ENCODE results near the gene RNF43. TPM values are rescaled to one million over a fixed set of nuclear protein-coding genes. Genes with fewer than 3 reads are reported as not detected.

The RNF43 gene
- polyA plus RNA-seq, 1 of the 3 experiments (the other 2 are of a cell fraction), result not detected

DNA sequence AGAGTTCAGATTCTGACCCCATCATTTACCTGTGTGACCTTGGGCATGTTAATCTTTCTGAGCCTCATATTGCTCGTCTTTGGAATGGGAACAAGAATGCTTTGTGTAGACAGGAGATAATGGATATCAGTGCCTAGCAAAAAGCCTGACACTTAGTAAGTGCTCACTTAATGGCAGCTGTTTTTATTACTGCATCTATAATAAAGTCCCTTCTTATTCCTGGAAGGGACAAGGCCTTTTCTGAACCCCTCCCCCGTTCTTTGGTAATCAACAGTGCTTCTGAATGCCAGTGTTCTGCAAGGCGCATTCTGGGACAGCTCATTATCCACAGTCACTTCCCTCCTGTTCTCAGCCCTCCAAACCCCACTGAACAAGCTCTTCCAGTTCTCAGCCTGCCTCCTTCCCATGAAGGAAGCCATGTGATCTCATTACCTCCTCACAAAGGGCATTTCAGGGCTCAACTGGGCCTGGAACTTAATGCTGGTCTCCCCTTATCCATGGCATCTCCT is 40.2 kb downstream of the RNF43 start (continued):
- TF ChIP-seq FOXJ3 (CRISPR knock-in tag; IDR thresholded peaks at IDR 0.05), result no peak
- TF ChIP-seq JUND (IDR thresholded peaks at IDR 0.05), result no peak
- TF ChIP-seq, protein P1, sequence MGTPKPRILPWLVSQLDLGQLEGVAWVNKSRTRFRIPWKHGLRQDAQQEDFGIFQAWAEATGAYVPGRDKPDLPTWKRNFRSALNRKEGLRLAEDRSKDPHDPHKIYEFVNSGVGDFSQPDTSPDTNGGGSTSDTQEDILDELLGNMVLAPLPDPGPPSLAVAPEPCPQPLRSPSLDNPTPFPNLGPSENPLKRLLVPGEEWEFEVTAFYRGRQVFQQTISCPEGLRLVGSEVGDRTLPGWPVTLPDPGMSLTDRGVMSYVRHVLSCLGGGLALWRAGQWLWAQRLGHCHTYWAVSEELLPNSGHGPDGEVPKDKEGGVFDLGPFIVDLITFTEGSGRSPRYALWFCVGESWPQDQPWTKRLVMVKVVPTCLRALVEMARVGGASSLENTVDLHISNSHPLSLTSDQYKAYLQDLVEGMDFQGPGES (IDR thresholded peaks at IDR 0.05; ENCODE audit: low read depth, low read length), result no peak
- TF ChIP-seq FOSL2 (IDR thresholded peaks at IDR 0.05; ENCODE audit: borderline replicate concordance, low read depth), result no peak
- no peak for TF ChIP-seq EP300 (IDR thresholded peaks at IDR 0.05; ENCODE audit: borderline replicate concordance in 1 of 2, low read depth in 1 of 2, low read length in 1 of 2)

DNA sequence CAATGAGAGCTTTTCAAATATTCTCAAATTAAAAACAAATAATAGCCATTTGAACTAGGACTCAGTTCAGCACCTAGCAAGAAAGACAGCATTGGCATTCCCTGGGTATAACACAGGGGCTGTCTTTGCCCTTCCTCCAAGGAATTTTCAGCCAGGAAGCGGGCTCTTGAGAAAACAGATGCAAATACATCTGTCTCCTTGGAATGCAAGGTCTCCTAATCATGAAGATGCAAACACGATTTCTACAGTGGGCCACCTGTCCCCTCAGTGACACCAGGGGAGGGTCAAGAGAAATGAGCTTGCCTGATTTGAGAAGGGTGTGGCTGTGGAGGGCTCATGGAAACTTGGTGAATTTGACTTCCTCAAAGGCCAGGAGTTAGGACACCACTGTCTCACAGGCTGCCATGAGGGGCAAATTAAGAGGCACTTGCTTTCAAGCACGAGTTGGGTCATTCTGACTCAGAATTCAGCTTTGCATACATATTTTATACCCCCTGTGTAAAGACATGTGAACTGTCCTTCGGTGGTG is 40.8 kb downstream of the RNF43 start:
- Histone ChIP-seq H3K27ac (ENCODE audit: low read depth in 2 of 2, low read length in 1 of 2) (no peak overlapping the region), H3K27me3 (ENCODE audit: insufficient read depth) (peaks cover 34% of the 10 kb centered on the region), H3K4me3 (ENCODE audit: low read depth in 2 of 2, low read length in 1 of 2) (no peak overlapping the region), H3K4me2 (no peak overlapping the region), H3K79me2 (ENCODE audit: insufficient read depth) (no peaks in the 10 kb centered on the region), H3K9me3 (no peaks in the 10 kb centered on the region), H4K20me1 (ENCODE audit: insufficient read depth) (no peaks in the 10 kb centered on the region), H3K4me1 (ENCODE audit: control insufficient read depth in 1 of 2, insufficient read depth in 2 of 2, low read depth in 1 of 2, low read length in 1 of 2) (no peaks in the 10 kb centered on the region), H3K9ac (no peak overlapping the region), H3K36me3 (replicated peaks in 1 of 2; ENCODE audit: control insufficient read depth in 1 of 2, insufficient read depth in 2 of 2, low read length in 1 of 2) (no peaks in the 10 kb centered on the region), H3K9me2 (no peaks in the 10 kb centered on the region), H2AFZ (ENCODE audit: low read depth) (no peak overlapping the region), H3F3A (replicated peaks; ENCODE audit: insufficient read depth) (no peaks in the 10 kb centered on the region)
- CTCF ChIA-PET, result interaction anchor here (0.5 to 1.5 kb wide), 2 partner anchors 41 to 473 kb away, joined by 3 to 6 read pairs; partner anchors contain the start of gene RNF43
- POLR2A ChIA-PET, result no interaction called here
- 23% methylated on average over 4 of the region's 4 CpGs for WGBS (ENCODE audit: low lambda C conversion rate)
- DNase-seq, result no peak
- no peak for TF ChIP-seq SIN3A (IDR thresholded peaks at IDR 0.05; ENCODE audit: borderline replicate concordance, low read depth, low read length)

DNA sequence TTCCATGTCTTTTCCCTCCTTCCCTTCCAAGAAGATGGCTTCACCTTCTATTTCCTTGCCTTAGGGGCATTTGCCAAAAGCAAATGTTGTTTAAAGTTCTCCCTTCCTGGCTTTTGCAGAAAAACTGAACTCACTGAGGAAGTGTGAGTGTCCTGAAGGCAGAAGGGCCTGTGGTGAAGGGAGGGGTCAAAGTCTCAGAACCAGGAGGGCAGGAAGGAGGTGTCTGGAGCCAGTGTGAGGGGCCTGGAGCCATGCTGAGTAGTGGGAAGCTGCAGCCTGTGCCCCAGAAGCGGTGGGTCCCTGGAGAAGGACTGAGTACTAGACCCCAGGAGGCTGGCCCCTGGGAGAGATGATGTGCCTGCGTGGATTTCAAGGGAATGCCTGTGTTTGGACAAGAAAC is 41.5 kb downstream of the RNF43 start:
- Histone ChIP-seq H4K20me1 (ENCODE audit: insufficient read depth) (no peaks in the 10 kb centered on the region), H3K4me3 (ENCODE audit: low read depth in 2 of 2, low read length in 1 of 2) (no peak overlapping the region), H3K27me3 (ENCODE audit: insufficient read depth) (peaks cover 28% of the 10 kb centered on the region), H3K9me3 (no peaks in the 10 kb centered on the region), H3K79me2 (ENCODE audit: insufficient read depth) (no peaks in the 10 kb centered on the region), H3K9me2 (no peaks in the 10 kb centered on the region), H2AFZ (ENCODE audit: low read depth) (no peak overlapping the region), H3K27ac (ENCODE audit: low read depth in 2 of 2, low read length in 1 of 2) (no peak overlapping the region), H3K4me2 (no peak overlapping the region), H3K4me1 (ENCODE audit: control insufficient read depth in 1 of 2, insufficient read depth in 2 of 2, low read depth in 1 of 2, low read length in 1 of 2) (no peaks in the 10 kb centered on the region), H3K36me3 (replicated peaks in 1 of 2; ENCODE audit: control insufficient read depth in 1 of 2, insufficient read depth in 2 of 2, low read length in 1 of 2) (no peaks in the 10 kb centered on the region), H3F3A (replicated peaks; ENCODE audit: insufficient read depth) (no peaks in the 10 kb centered on the region), H3K9ac (no peak overlapping the region)
- WGBS (ENCODE audit: low lambda C conversion rate), result 15% methylated on average over 2 of the region's 2 CpGs
- TF ChIP-seq, protein P2, sequence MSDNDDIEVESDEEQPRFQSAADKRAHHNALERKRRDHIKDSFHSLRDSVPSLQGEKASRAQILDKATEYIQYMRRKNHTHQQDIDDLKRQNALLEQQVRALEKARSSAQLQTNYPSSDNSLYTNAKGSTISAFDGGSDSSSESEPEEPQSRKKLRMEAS (IDR thresholded peaks at IDR 0.05; ENCODE audit: low read depth), result no peak
- DNase-seq, result no peak
- CTCF ChIA-PET, result interaction anchor here (1.5 kb wide), 1 partner anchor 41 kb away, joined by 6 read pairs; the partner anchor contains the start of gene RNF43
- POLR2A ChIA-PET, result no interaction called here

DNA sequence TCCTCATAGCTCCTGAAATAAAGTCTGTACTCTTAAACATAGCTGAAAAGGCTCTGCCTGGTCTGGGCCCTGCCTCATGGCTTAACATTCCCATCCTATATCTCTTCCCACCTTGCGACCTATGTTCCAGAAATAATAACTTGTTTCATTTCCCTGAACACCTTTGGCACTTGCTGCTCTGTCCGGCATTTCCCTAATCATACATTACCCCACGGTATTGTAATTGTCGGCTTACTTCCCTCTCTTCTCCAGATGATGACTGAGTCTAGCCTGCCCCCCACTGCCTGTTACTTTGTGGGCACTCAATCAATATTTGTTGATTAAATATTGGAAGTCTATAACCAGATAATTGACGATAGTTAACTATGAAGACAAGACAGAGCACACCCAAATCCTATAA is 42.1 kb downstream of the RNF43 start:
- ChIA-PET POLR2A (no interaction called here), CTCF (no interaction called here)
- Histone ChIP-seq H2AFZ (ENCODE audit: low read depth) (no peak overlapping the region), H3K27me3 (ENCODE audit: insufficient read depth) (peaks cover 24% of the 10 kb centered on the region; the same call in 1 of the 2 replicates), H3K9me2 (no peaks in the 10 kb centered on the region), H4K20me1 (ENCODE audit: insufficient read depth) (no peaks in the 10 kb centered on the region), H3K9me3 (no peaks in the 10 kb centered on the region), H3K9ac (no peak overlapping the region), H3F3A (replicated peaks; ENCODE audit: insufficient read depth) (no peaks in the 10 kb centered on the region), H3K36me3 (replicated peaks in 1 of 2; ENCODE audit: control insufficient read depth in 1 of 2, insufficient read depth in 2 of 2, low read length in 1 of 2) (no peaks in the 10 kb centered on the region), H3K4me1 (ENCODE audit: control insufficient read depth in 1 of 2, insufficient read depth in 2 of 2, low read depth in 1 of 2, low read length in 1 of 2) (no peaks in the 10 kb centered on the region), H3K4me3 (ENCODE audit: low read depth in 2 of 2, low read length in 1 of 2) (no peak overlapping the region), H3K27ac (ENCODE audit: low read depth in 2 of 2, low read length in 1 of 2) (no peak overlapping the region), H3K4me2 (no peak overlapping the region), H3K79me2 (ENCODE audit: insufficient read depth) (no peaks in the 10 kb centered on the region)
- 40% methylated on average over 5 of the region's 5 CpGs for WGBS (ENCODE audit: low lambda C conversion rate)
- no peak for DNase-seq
- no peak for TF ChIP-seq RAD21 (IDR thresholded peaks at IDR 0.05; ENCODE audit: low read length)
- TF ChIP-seq SMC3 (IDR thresholded peaks at IDR 0.05; ENCODE audit: low read depth, low read length), result no peak
- TF ChIP-seq, protein P3, sequence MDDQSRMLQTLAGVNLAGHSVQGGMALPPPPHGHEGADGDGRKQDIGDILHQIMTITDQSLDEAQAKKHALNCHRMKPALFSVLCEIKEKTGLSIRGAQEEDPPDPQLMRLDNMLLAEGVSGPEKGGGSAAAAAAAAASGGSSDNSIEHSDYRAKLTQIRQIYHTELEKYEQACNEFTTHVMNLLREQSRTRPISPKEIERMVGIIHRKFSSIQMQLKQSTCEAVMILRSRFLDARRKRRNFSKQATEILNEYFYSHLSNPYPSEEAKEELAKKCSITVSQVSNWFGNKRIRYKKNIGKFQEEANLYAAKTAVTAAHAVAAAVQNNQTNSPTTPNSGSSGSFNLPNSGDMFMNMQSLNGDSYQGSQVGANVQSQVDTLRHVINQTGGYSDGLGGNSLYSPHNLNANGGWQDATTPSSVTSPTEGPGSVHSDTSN (IDR thresholded peaks at IDR 0.05), result no peak
- no peak for TF ChIP-seq EZH2phosphoT487 (IDR thresholded peaks at IDR 0.05; ENCODE audit: borderline replicate concordance, low read depth)
- no peak for TF ChIP-seq FOXJ3 (CRISPR knock-in tag; IDR thresholded peaks at IDR 0.05)
- TF ChIP-seq, protein P4, sequence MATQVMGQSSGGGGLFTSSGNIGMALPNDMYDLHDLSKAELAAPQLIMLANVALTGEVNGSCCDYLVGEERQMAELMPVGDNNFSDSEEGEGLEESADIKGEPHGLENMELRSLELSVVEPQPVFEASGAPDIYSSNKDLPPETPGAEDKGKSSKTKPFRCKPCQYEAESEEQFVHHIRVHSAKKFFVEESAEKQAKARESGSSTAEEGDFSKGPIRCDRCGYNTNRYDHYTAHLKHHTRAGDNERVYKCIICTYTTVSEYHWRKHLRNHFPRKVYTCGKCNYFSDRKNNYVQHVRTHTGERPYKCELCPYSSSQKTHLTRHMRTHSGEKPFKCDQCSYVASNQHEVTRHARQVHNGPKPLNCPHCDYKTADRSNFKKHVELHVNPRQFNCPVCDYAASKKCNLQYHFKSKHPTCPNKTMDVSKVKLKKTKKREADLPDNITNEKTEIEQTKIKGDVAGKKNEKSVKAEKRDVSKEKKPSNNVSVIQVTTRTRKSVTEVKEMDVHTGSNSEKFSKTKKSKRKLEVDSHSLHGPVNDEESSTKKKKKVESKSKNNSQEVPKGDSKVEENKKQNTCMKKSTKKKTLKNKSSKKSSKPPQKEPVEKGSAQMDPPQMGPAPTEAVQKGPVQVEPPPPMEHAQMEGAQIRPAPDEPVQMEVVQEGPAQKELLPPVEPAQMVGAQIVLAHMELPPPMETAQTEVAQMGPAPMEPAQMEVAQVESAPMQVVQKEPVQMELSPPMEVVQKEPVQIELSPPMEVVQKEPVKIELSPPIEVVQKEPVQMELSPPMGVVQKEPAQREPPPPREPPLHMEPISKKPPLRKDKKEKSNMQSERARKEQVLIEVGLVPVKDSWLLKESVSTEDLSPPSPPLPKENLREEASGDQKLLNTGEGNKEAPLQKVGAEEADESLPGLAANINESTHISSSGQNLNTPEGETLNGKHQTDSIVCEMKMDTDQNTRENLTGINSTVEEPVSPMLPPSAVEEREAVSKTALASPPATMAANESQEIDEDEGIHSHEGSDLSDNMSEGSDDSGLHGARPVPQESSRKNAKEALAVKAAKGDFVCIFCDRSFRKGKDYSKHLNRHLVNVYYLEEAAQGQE (IDR thresholded peaks at IDR 0.05; ENCODE audit: low read depth, low read length), result no peak
- no peak for TF ChIP-seq MEF2A (IDR thresholded peaks at IDR 0.05; ENCODE audit: borderline replicate concordance, low read depth)
- TF ChIP-seq CHD2 (IDR thresholded peaks at IDR 0.05; ENCODE audit: low read length, partially characterized antibody), result no peak

Measured in SK-N-SH (cell line).